Measurements from ENCODE around the gene LSP1.
"Not testable (repeated sequence)": the region's sequence is repeated elsewhere in the genome, so short reads cannot be mapped to it uniquely, and the experiment has no call there.

LSP1 gene

GRCh38 chr11:1935156-1936071, 82.5 kb downstream of the LSP1 start:
- Histone ChIP-seq H3K27me3 (ENCODE audit: insufficient read depth, low read length) (no peaks in the 10 kb centered on the region), H3K4me3 (ENCODE audit: low read length) (no peak overlapping the region), H3K4me1 (ENCODE audit: insufficient read depth, low read length) (peaks cover 5% of the 10 kb centered on the region), H3K36me3 (ENCODE audit: insufficient read depth, low read length) (no peaks in the 10 kb centered on the region), H3K9me3 (ENCODE audit: low read length) (no peaks in the 10 kb centered on the region), H2AFZ (ENCODE audit: low read depth, low read length) (no peak overlapping the region)

DNA sequence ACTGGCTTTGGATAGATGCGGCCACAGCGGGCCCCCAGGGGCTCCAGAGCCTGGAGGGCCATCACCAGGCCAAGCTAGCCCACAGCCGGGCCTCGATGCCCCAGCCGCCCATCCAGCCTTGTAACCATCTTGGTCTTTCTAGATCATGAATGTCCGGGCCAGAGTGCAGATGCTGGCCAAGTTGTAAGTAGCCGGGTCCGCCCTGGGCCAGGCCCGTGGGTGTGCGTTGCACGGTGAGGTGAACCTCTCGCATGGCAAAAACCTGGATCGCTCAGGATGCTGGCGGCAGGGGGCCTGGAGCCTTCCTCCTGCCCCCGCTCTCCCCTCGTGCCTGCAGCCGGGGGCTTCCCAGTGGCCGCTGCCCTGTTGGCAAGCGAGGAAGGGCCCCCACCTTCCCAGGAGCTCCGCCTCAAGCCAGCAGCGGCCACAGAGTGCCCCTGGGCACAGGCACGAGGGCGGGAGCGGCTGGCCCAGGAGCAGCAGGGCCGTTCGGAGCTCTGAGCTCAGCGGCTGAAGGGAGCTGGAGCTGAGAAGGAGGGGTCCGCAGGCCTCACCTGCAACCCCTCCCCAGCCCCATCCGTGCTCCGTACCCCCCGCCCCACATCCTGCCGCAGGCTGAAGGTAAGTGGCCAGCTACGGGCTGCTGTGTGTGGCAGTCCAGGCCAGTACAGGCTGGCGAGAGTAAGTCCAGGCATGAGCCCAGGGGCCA, 83.3 kb downstream of the LSP1 start:
- peaks cover 5% of the 10 kb centered on the region for H3K4me1 ChIP-seq (ENCODE audit: insufficient read depth, low read length)
- H2AFZ ChIP-seq (ENCODE audit: low read depth, low read length), result no peak overlapping the region
- no peak overlapping the region for H3K4me3 ChIP-seq (ENCODE audit: low read length)
- H3K27me3 ChIP-seq (ENCODE audit: insufficient read depth, low read length), result no peaks in the 10 kb centered on the region
- H3K36me3 ChIP-seq (ENCODE audit: insufficient read depth, low read length), result no peaks in the 10 kb centered on the region
- H3K9me3 ChIP-seq (ENCODE audit: low read length), result no peaks in the 10 kb centered on the region

GRCh38 chr11:1936781-1937615, 84.1 kb downstream of the LSP1 start:
- no peaks in the 10 kb centered on the region for H3K36me3 ChIP-seq (ENCODE audit: insufficient read depth, low read length)
- no peaks in the 10 kb centered on the region for H3K27me3 ChIP-seq (ENCODE audit: insufficient read depth, low read length)
- H3K9me3 ChIP-seq (ENCODE audit: low read length), result no peaks in the 10 kb centered on the region
- no peak overlapping the region for H2AFZ ChIP-seq (ENCODE audit: low read depth, low read length)
- peaks cover 2% of the 10 kb centered on the region for H3K4me1 ChIP-seq (ENCODE audit: insufficient read depth, low read length)
- H3K4me3 ChIP-seq (ENCODE audit: low read length), result no peak overlapping the region

DNA sequence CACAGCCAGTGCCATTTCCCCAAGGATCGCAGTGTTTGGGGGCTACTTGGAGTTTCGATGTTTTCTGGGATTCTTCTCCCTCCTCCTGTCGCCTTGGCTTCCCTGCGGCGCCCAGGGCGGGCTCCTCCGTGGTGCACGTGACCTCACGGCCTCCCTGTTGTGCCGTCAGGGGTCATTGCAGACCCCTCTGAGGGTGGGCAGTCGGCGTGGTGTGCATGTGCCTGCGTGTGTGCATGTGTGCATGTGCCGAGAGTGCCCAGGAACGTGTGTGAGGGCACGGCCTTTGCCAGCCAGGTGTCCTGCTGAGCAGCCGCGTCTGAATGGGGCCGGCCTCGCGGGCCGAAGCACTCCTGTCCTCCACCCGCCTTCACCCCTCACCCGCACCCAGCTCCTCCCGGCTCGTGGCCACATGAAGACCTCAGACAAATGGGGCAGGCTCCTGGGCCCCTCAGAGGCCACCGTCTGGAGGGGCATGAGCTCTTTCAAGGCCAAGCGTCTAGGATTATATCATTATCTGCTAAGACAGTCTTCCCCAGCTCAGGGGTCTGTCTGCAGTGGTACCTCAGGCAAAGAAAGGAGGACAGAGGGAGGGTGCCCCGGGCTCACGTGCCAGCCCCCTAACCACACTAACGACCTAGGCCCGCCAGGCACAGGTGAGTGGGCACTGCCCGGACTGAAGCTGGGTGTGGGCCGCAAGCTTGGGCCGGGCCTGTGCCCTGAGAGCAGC, 84.9 kb downstream of the LSP1 start:
- no peak overlapping the region for H3K4me3 ChIP-seq (ENCODE audit: low read length)
- no peaks in the 10 kb centered on the region for H3K9me3 ChIP-seq (ENCODE audit: low read length)
- H2AFZ ChIP-seq (ENCODE audit: low read depth, low read length), result no peak overlapping the region
- H3K27me3 ChIP-seq (ENCODE audit: insufficient read depth, low read length), result no peaks in the 10 kb centered on the region
- no peaks in the 10 kb centered on the region for H3K4me1 ChIP-seq (ENCODE audit: insufficient read depth, low read length)
- H3K36me3 ChIP-seq (ENCODE audit: insufficient read depth, low read length), result no peaks in the 10 kb centered on the region

DNA sequence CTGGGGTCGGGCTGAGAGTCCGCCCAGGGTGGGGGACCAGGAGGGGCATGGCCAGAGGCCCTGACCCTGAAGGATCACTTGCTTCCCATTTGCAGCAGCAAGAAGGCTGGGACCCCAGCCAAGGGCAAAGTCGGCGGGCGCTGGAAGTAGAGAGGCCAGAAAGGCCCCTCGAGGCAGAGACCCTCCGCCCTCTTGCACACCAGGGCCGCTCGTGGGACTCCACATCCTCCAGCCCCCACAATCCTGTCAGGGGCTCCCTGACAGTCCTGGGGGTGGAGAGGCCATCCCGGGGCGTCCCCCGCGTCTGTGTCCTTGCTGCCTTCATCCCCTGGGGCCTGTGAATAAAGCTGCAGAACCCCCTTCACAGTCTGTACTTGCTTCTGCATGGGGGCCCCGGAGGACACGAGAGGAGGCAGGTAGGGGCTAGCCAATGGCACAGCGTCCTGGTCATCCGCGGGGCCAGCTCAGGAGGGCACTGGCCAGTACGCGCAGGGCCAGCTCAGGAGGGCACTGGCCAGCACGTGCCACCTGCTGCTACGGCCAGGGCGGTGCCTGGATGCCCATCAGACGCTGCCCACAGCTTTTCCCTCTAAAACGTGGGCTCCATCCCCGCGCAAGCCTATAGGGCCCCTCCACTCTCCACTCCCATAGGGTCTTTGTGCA, 85.6 kb downstream of the LSP1 start:
- Histone ChIP-seq H3K27me3 (ENCODE audit: insufficient read depth, low read length) (no peaks in the 10 kb centered on the region), H3K4me1 (ENCODE audit: insufficient read depth, low read length) (no peaks in the 10 kb centered on the region), H3K9me3 (ENCODE audit: low read length) (no peaks in the 10 kb centered on the region), H3K4me3 (ENCODE audit: low read length) (no peak overlapping the region), H2AFZ (ENCODE audit: low read depth, low read length) (no peak overlapping the region), H3K36me3 (ENCODE audit: insufficient read depth, low read length) (no peaks in the 10 kb centered on the region)

GRCh38 chr11:1939006-1939625, 86.2 kb downstream of the LSP1 start:
- Histone ChIP-seq H3K9me3 (ENCODE audit: low read length) (no peaks in the 10 kb centered on the region), H3K4me1 (ENCODE audit: insufficient read depth, low read length) (no peaks in the 10 kb centered on the region), H3K27me3 (ENCODE audit: insufficient read depth, low read length) (no peaks in the 10 kb centered on the region), H3K36me3 (ENCODE audit: insufficient read depth, low read length) (no peaks in the 10 kb centered on the region), H2AFZ (ENCODE audit: low read depth, low read length) (no peak overlapping the region), H3K4me3 (ENCODE audit: low read length) (no peak overlapping the region)

DNA sequence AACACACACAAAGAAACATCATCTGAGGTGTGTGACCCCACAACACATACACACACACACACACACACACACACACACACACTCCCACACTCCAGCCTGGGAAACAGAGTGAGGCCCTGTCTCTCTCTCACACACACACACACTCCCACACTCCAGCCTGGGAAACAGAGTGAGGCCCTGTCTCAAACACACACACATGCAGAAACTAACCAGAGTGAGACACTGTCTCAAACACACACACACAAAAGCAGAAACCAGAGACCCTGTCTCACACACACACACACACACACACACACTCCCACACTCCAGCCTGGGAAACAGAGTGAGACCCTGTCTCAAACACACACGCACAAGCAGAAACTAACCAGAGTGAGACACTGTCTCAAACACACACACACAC, 86.9 kb downstream of the LSP1 start:
- H2AFZ ChIP-seq (ENCODE audit: low read depth, low read length); H3K4me1 ChIP-seq (ENCODE audit: insufficient read depth, low read length); H3K27me3 ChIP-seq (ENCODE audit: insufficient read depth, low read length); H3K36me3 ChIP-seq (ENCODE audit: insufficient read depth, low read length); H3K9me3 ChIP-seq (ENCODE audit: low read length); H3K4me3 ChIP-seq (ENCODE audit: low read length): not testable (repeated sequence)
